ENCODE data around the gene REM2.

The REM2 gene

GRCh38 chr14:22929104-22929960 is 46.3 kb downstream of the REM2 start, which contains the start of gene PRMT5:
Gene PRMT5, minus strand, starts transcription at chr14:22929376. Its CDS starts 15 bp downstream, at chr14:22929361.
- H3K27ac ChIP-seq: peak within 1 kb of the TSS; percentile 92

GRCh38 chr14:22929961-22930364 is 46.9 kb downstream of the REM2 start:
- TF ChIP-seq CTCF (IDR thresholded peaks at IDR 0.05): no peak
- TF ChIP-seq ZFX (IDR thresholded peaks at IDR 0.05; ENCODE audit: borderline replicate concordance): no peak
- H3K27ac ChIP-seq: peak overlapping the region; percentile 92

More at GRCh38 chr14:22929104-22929960, 46.3 kb downstream of the REM2 start, which contains the start of gene PRMT5:
- TF ChIP-seq ZFX (IDR thresholded peaks at IDR 0.05; ENCODE audit: borderline replicate concordance): no peak

- H3K27ac ChIP-seq: peak overlapping the region; percentile 92; the same call in 1 of the 2 replicates
- TF ChIP-seq CTCF (IDR thresholded peaks at IDR 0.05) (no peak), ZFX (IDR thresholded peaks at IDR 0.05; ENCODE audit: borderline replicate concordance) (no peak)
These were observed 49.1 kb downstream of the REM2 start for GRCh38 chr14:22932146-22932545.

- TF ChIP-seq CTCF (IDR thresholded peaks at IDR 0.05) (no peak), ZFX (IDR thresholded peaks at IDR 0.05; ENCODE audit: borderline replicate concordance) (no peak)
- no peak overlapping the region for H3K27ac ChIP-seq
These were observed 52.1 kb downstream of the REM2 start for GRCh38 chr14:22935156-22935555.
